GM21360 (cell line): ENCODE measurements around the gene SRSF3.
"Not testable (repeated sequence)": the region's sequence is repeated elsewhere in the genome, so short reads cannot be mapped to it uniquely, and the experiment has no call there.

Experiments
- ATAC-seq: cut with Tn5 transposase; IDR thresholded peaks from one replicate; pipeline ENCODE4 v1.9.1; 2021; ENCODE audit warnings: mild to moderate bottlenecking, moderate library complexity; ENCODE audit not compliant: unreplicated experiment

Gene SRSF3

GRCh38 chr6:36594029-36594815 is at the start of gene SRSF3:
TSS of gene SRSF3 (plus strand) at chr6:36594362. CDS start at chr6:36596763, 2,401 bp downstream.
- ATAC-seq = peak; percentile 82

- ATAC-seq = no peak
Observed at GRCh38 chr6:36545767-36546307, 48.3 kb upstream of the SRSF3 start.

GRCh38 chr6:36546308-36546919 is 47.7 kb upstream of the SRSF3 start:
- ATAC-seq = no peak

- ATAC-seq = peak; percentile 71
Observed at GRCh38 chr6:36546920-36547645, 47.1 kb upstream of the SRSF3 start, which contains the start of gene STK38. TSS of gene STK38 (minus strand) at chr6:36547479. CDS start at chr6:36540202, 7,277 bp downstream.

GRCh38 chr6:36547646-36548400 is 46.3 kb upstream of the SRSF3 start:
- no peak for ATAC-seq

- no peak for ATAC-seq
Observed at GRCh38 chr6:36548401-36548743, 45.8 kb upstream of the SRSF3 start.

GRCh38 chr6:36550473-36551000 is 43.6 kb upstream of the SRSF3 start:
- ATAC-seq = no peak

GRCh38 chr6:36555750-36556252 is 38.4 kb upstream of the SRSF3 start:
- no peak for ATAC-seq

- ATAC-seq = no peak
Observed at GRCh38 chr6:36556281-36556680, 37.9 kb upstream of the SRSF3 start.

GRCh38 chr6:36559011-36559793 is 35.0 kb upstream of the SRSF3 start:
- no peak for ATAC-seq

GRCh38 chr6:36560822-36561221 is 33.3 kb upstream of the SRSF3 start:
- no peak for ATAC-seq

- no peak for ATAC-seq
Observed at GRCh38 chr6:36563237-36563927, 30.8 kb upstream of the SRSF3 start.

- no peak for ATAC-seq
Observed at GRCh38 chr6:36563928-36564284, 30.3 kb upstream of the SRSF3 start.

GRCh38 chr6:36566418-36566905 is 27.7 kb upstream of the SRSF3 start:
- no peak for ATAC-seq

- no peak for ATAC-seq
Observed at GRCh38 chr6:36570264-36570663, 23.9 kb upstream of the SRSF3 start.

GRCh38 chr6:36571122-36572043 is 22.8 kb upstream of the SRSF3 start:
- no peak for ATAC-seq

GRCh38 chr6:36572353-36573311 is 21.5 kb upstream of the SRSF3 start:
- not testable (repeated sequence) for ATAC-seq
